Activated B cell treated with CpG ODN at 0.5 μM for 24 hours (primary cell): ENCODE results near the gene DUSP22. TPM values are rescaled to one million over a fixed set of nuclear protein-coding genes. Genes with fewer than 3 reads are reported as not detected.

Experiments used
- ATAC-seq: fragments of 200-7000 bp; cut with Tn5 transposase; one replicate; pipeline ENCODE4 v1.10.0; 2021; ENCODE audit warnings: low read depth, mild to moderate bottlenecking, moderate library complexity
- CTCF ChIA-PET: fragments of 350-600 bp; sonication (Branson Sonifier 250); formaldehyde crosslinking; loops from one replicate; lab custom pipeline; 2021; ENCODE audit warnings: antibody characterized with exemption; lab: Charles Lee
- POLR2A ChIA-PET: fragments of 350-600 bp; sonication (Branson Sonifier 250); formaldehyde crosslinking; loops from one replicate; lab custom pipeline; 2021; ENCODE audit warnings: antibody characterized with exemption; lab: Charles Lee
- DNase-seq: peaks from one replicate; pipeline ENCODE4 v3.0.0; 2022
- H3K27ac Mint-ChIP-seq: one replicate; pipeline ENCODE4 v1.8.0; 2020; ENCODE audit warnings: mixed read lengths
- H3K27me3 Mint-ChIP-seq: one replicate; pipeline ENCODE4 v1.8.0; 2021; ENCODE audit warnings: mixed read lengths
- H3K36me3 Mint-ChIP-seq: one replicate; pipeline ENCODE4 v1.8.0; 2021; ENCODE audit warnings: low read depth, mixed read lengths
- H3K4me1 Mint-ChIP-seq: one replicate; pipeline ENCODE4 v1.8.0; 2021; ENCODE audit warnings: mixed read lengths
- H3K4me3 Mint-ChIP-seq: one replicate; pipeline ENCODE4 v1.8.0; 2020; ENCODE audit warnings: mild to moderate bottlenecking, mixed read lengths
- H3K9me3 Mint-ChIP-seq: one replicate; pipeline ENCODE4 v1.8.0; 2020; ENCODE audit warnings: mixed read lengths
- CTCF ChIP-seq: fragments of 200-600 bp; IDR thresholded peaks from one replicate; pipeline ENCODE4 v1.8.0; 2022; ENCODE audit warnings: antibody characterized with exemption, mild to moderate bottlenecking
- intact Hi-C: fragments of 100-400 bp; cut with micrococcal nuclease; formaldehyde crosslinking; loops from one replicate; pipeline ENCODE4 v1.15.1; 2024
- total RNA-seq: library from RNA; stranded (reverse); gene quantifications from 2 replicates; pipeline ENCODE4 v1.2.3, GENCODE V29; 2022

DUSP22 gene
- total RNA-seq, 1 donor from 2014 or later, result 153 TPM

GRCh38 chr6:347951-348859 is 55.9 kb downstream of the DUSP22 start:
- Mint-ChIP-seq H3K36me3 (peaks cover 83% of the 10 kb centered on the region), H3K4me1 (peaks cover 60% of the 10 kb centered on the region), H3K9me3 (no peaks in the 10 kb centered on the region), H3K27me3 (no peaks in the 10 kb centered on the region), H3K27ac (peak overlapping the region; percentile 77), H3K4me3 (no peak overlapping the region)
- intact Hi-C loops, result loop anchor here (1.0 to 2.0 kb wide), 3 partner anchors 9 to 31 kb away; no protein-coding TSS in a partner anchor
- no peak for TF ChIP-seq CTCF
- POLR2A ChIA-PET, result interaction anchor here (1.3 to 1.6 kb wide), 3 partner anchors 42 to 46 kb away, joined by 3 to 11 read pairs (median 3); partner anchors contain the start of gene IRF4
- DNase-seq (no peak), ATAC-seq (no peak)
- CTCF ChIA-PET, result no interaction called here

GRCh38 chr6:348860-349396 is 56.6 kb downstream of the DUSP22 start:
- ATAC-seq (no peak), DNase-seq (no peak)
- Mint-ChIP-seq H3K36me3 (peaks cover 80% of the 10 kb centered on the region), H3K4me1 (peaks cover 56% of the 10 kb centered on the region), H3K27me3 (no peaks in the 10 kb centered on the region), H3K4me3 (no peak overlapping the region), H3K9me3 (no peaks in the 10 kb centered on the region), H3K27ac (peak overlapping the region; percentile 6)
- intact Hi-C loops, result no loop called here
- ChIA-PET POLR2A (no interaction called here), CTCF (interaction anchor here (1.1 to 1.4 kb wide), 2 partner anchors 9 to 160 kb away, joined by 3 to 5 read pairs; no protein-coding TSS in a partner anchor)
- no peak for TF ChIP-seq CTCF

GRCh38 chr6:349491-349921 is 57.2 kb downstream of the DUSP22 start:
- POLR2A ChIA-PET, result interaction anchor here (1.1 to 1.6 kb wide), 4 partner anchors 11 to 123 kb away, joined by 3 to 10 read pairs (median 4); no protein-coding TSS in a partner anchor
- H3K4me1 Mint-ChIP-seq, result peaks cover 55% of the 10 kb centered on the region
- H3K9me3 Mint-ChIP-seq, result no peaks in the 10 kb centered on the region
- CTCF ChIA-PET, result interaction anchor here (0.9 to 1.4 kb wide), 3 partner anchors 10 to 161 kb away, joined by 3 to 5 read pairs (median 3); no protein-coding TSS in a partner anchor
- H3K27ac Mint-ChIP-seq, result no peak overlapping the region
- H3K36me3 Mint-ChIP-seq, result peaks cover 74% of the 10 kb centered on the region
- intact Hi-C loops, result no loop called here
- H3K4me3 Mint-ChIP-seq, result no peak overlapping the region
- ATAC-seq (no peak), DNase-seq (no peak)
- H3K27me3 Mint-ChIP-seq, result no peaks in the 10 kb centered on the region
- TF ChIP-seq CTCF, result no peak

- peaks cover 59% of the 10 kb centered on the region for H3K4me1 Mint-ChIP-seq
- intact Hi-C loops, result no loop called here
- H3K36me3 Mint-ChIP-seq, result peaks cover 73% of the 10 kb centered on the region
- no peak for TF ChIP-seq CTCF
- ChIA-PET POLR2A (interaction anchor here (1.1 to 1.6 kb wide), 4 partner anchors 10 to 123 kb away, joined by 3 to 10 read pairs (median 4); no protein-coding TSS in a partner anchor), CTCF (interaction anchor here (0.9 to 1.4 kb wide), 3 partner anchors 10 to 134 kb away, joined by 3 to 5 read pairs (median 3); no protein-coding TSS in a partner anchor)
- ATAC-seq (no peak), DNase-seq (no peak)
- H3K9me3 Mint-ChIP-seq, result no peaks in the 10 kb centered on the region
- no peaks in the 10 kb centered on the region for H3K27me3 Mint-ChIP-seq
- no peak overlapping the region for H3K4me3 Mint-ChIP-seq
- H3K27ac Mint-ChIP-seq, result peak overlapping the region; percentile 16
These were observed 58.1 kb downstream of the DUSP22 start for GRCh38 chr6:350371-350770.
